GM12878 (cell line): Measurements from ENCODE around the gene SPRED2. TPM values are rescaled to one million over a fixed set of nuclear protein-coding genes. Genes with fewer than 3 reads are reported as not detected.

ENCODE experiments used
- CBFB ChIP-seq: IDR thresholded peaks from 2 replicates; pipeline ENCODE4 v1.6.1; 2016; ENCODE audit warnings: antibody characterized with exemption, low read depth
- CBX5 ChIP-seq: sonication (generic); IDR thresholded peaks from 2 replicates; pipeline ENCODE4 v1.6.1; 2016; ENCODE audit warnings: low read depth, moderate library complexity, mild to moderate bottlenecking, inconsistent platforms
- CEBPB ChIP-seq, 2 experiments: fragments of 150-350 bp in 1 of 2; IDR thresholded peaks; 2 replicates each; pipeline ENCODE4 v1.6.1; 2012 to 2014; ENCODE audit warnings: low read depth in 2 of 2, low read length in 2 of 2, borderline replicate concordance in 1 of 2, inconsistent platforms in 1 of 2
- DPF2 ChIP-seq: fragments of 450-650 bp; IDR thresholded peaks from 2 replicates; pipeline ENCODE4 v1.6.1; 2017; ENCODE audit warnings: mild to moderate bottlenecking
- E2F8 ChIP-seq: fragments of 450-650 bp; IDR thresholded peaks from 2 replicates; pipeline ENCODE4 v1.6.1; 2018; ENCODE audit warnings: mild to moderate bottlenecking, low read depth, moderate library complexity; ENCODE audit not compliant: partially characterized antibody
- EED ChIP-seq: sonication (generic); IDR thresholded peaks from 2 replicates; pipeline ENCODE4 v1.6.1; 2016; ENCODE audit warnings: antibody characterized with exemption, low read depth
- ELK1 ChIP-seq: IDR thresholded peaks from 2 replicates; pipeline ENCODE4 v1.6.1; 2012; ENCODE audit warnings: low read depth, low read length, improper control_type of control experiment
- FOXK2 ChIP-seq: fragments of 450-650 bp; IDR thresholded peaks from 2 replicates; pipeline ENCODE4 v1.6.1; 2017; ENCODE audit warnings: mild to moderate bottlenecking, moderate library complexity
- GATAD2B ChIP-seq: fragments of 450-650 bp; conservative IDR thresholded peaks from 2 replicates; pipeline ENCODE4 v1.6.1; 2017; ENCODE audit warnings: low read depth, mild to moderate bottlenecking, moderate library complexity
- HDAC2 ChIP-seq: fragments of 200-600 bp; sonication (generic); IDR thresholded peaks from 2 replicates; pipeline ENCODE4 v1.6.1; 2017
- HDGF ChIP-seq: fragments of 450-650 bp; IDR thresholded peaks from 2 replicates; pipeline ENCODE4 v1.6.1; 2016; ENCODE audit warnings: antibody characterized with exemption
- LARP7 ChIP-seq: fragments of 450-650 bp; IDR thresholded peaks from 2 replicates; pipeline ENCODE4 v1.6.1; 2017; ENCODE audit warnings: mild to moderate bottlenecking
- MEF2A ChIP-seq: IDR thresholded peaks from 2 replicates; pipeline ENCODE4 v1.6.1; 2011; ENCODE audit warnings: low read depth, mild to moderate bottlenecking, low read length, moderate library complexity; ENCODE audit not compliant: insufficient read depth
- MYC ChIP-seq: IDR thresholded peaks from 2 replicates; pipeline ENCODE4 v1.6.1; 2011; ENCODE audit warnings: mild to moderate bottlenecking, low read length, moderate library complexity, inconsistent platforms; ENCODE audit not compliant: insufficient read depth, insufficient replicate concordance, insufficient read length, severe bottlenecking
- NR2C1 ChIP-seq: fragments of 450-650 bp; IDR thresholded peaks from 2 replicates; pipeline ENCODE4 v1.6.1; 2017; ENCODE audit warnings: antibody characterized with exemption, mild to moderate bottlenecking, moderate library complexity
- NR2C2 ChIP-seq: IDR thresholded peaks from 2 replicates; pipeline ENCODE4 v1.6.1; 2011; ENCODE audit warnings: borderline replicate concordance, low read depth; ENCODE audit not compliant: control insufficient read depth, insufficient read length
- NR2F1 ChIP-seq: fragments of 450-650 bp; conservative IDR thresholded peaks from 2 replicates; pipeline ENCODE4 v1.6.1; 2017; ENCODE audit warnings: mild to moderate bottlenecking
- RB1 ChIP-seq: fragments of 450-650 bp; formaldehyde crosslinking; IDR thresholded peaks from 2 replicates; pipeline ENCODE4 v1.6.1; 2017; ENCODE audit warnings: mild to moderate bottlenecking, borderline replicate concordance
- SP1 ChIP-seq: IDR thresholded peaks from one replicate; pipeline ENCODE4 v1.6.1; 2011; ENCODE audit warnings: low read depth, low read length
- SPI1 ChIP-seq: IDR thresholded peaks from 2 replicates; pipeline ENCODE4 v1.6.1; 2011; ENCODE audit warnings: low read depth, mild to moderate bottlenecking, low read length, moderate library complexity, borderline replicate concordance; ENCODE audit not compliant: insufficient read depth
- STAT3 ChIP-seq: IDR thresholded peaks from 2 replicates; pipeline ENCODE4 v1.6.1; 2011; ENCODE audit warnings: low read depth, low read length, improper control_type of control experiment
- TARDBP ChIP-seq: IDR thresholded peaks from 2 replicates; pipeline ENCODE4 v1.6.1; 2016; ENCODE audit warnings: borderline replicate concordance
- TCF3 ChIP-seq: IDR thresholded peaks from 2 replicates; pipeline ENCODE4 v1.6.1; 2012; ENCODE audit warnings: low read depth, mild to moderate bottlenecking, low read length, borderline replicate concordance; ENCODE audit not compliant: insufficient read depth
- ZNF217 ChIP-seq: fragments of 450-650 bp; IDR thresholded peaks from 2 replicates; pipeline ENCODE4 v1.6.1; 2017; ENCODE audit warnings: antibody characterized with exemption, mild to moderate bottlenecking
- ZSCAN29 ChIP-seq: fragments of 450-650 bp; IDR thresholded peaks from 2 replicates; pipeline ENCODE4 v1.6.1; 2017; ENCODE audit warnings: mild to moderate bottlenecking, moderate library complexity
- polyA plus RNA-seq, 11 experiments: library from polyadenylated mRNA; depleted of rRNA in 4 of 11; unstranded in 6 of 11; stranded (reverse) in 5 of 11; fragments of >200 nt; fragmentation: Nextera tagmentation in 4 of 11; fragmentation: Illumina TruSeq in 1 of 11; extraction: Ambion mirVana in 4 of 11; extraction: Trizol in 1 of 11; gene quantifications; 1 replicate in 1 of 11; 2 replicates in 10 of 11; pipeline versions ENCODE4 v1.2.1 to v1.2.3, GENCODE V29; 2011 to 2016; ENCODE audit warnings: inconsistent platforms in 2 of 11, missing spikeins in 2 of 11, low read depth in 1 of 11
- total RNA-seq, 4 experiments: library from RNA; depleted of rRNA in 3 of 4; stranded (reverse); fragments of >200 nt in 3 of 4; fragmentation: Illumina TruSeq in 1 of 4; extraction: Trizol in 1 of 4; gene quantifications; 2 replicates each; pipeline versions ENCODE4 v1.2.1 to v1.2.3, GENCODE V29; 2013 to 2021
- TF ChIP-seq, protein P1 (sequence below): fragments of 450-650 bp; IDR thresholded peaks from 2 replicates; pipeline ENCODE4 v1.6.1; 2017; ENCODE audit warnings: low read depth, mild to moderate bottlenecking, moderate library complexity

Gene SPRED2
- total and polyA plus RNA-seq, 10 of the 15 experiments (the other 5 are each of a cell fraction or from before 2014, with no cell fraction given) = 3.0 to 23.9 (median 9.7) TPM

DNA sequence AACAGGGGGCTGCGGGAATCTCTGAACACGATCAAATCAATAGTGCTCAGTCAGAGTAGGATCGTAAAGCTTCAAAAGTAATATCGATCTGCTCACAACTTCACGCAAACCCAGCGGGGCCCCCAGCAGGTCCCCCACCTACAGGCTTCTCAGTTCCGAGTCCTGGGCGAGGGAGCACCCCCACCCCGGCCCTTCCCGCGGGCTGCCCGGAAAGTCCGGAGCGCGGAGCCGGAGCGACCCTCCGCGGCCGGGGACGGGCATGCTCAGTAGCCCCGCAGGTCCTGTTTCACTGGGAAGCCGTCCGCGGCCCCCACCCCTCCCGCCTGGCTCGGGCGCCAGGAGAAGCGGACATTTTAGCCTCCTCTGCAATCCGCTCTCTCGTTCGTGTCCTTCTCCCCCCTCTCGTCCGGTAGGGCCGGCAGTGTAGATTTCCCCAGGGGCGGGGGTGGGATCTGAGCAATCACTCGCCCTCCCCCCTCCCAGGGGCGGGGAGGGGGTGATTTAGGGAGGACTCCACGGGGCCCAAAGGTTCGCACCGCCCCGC lies 3.3 kb upstream of the SPRED2 start (continued):
- TF ChIP-seq SPI1 = no peak
- TF ChIP-seq DPF2 = peak; percentile 42; the same call in 1 of the 2 replicates
- no peak for TF ChIP-seq NR2C2
- TF ChIP-seq ZNF217 = no peak
- no peak for TF ChIP-seq FOXK2
- TF ChIP-seq, protein P1, sequence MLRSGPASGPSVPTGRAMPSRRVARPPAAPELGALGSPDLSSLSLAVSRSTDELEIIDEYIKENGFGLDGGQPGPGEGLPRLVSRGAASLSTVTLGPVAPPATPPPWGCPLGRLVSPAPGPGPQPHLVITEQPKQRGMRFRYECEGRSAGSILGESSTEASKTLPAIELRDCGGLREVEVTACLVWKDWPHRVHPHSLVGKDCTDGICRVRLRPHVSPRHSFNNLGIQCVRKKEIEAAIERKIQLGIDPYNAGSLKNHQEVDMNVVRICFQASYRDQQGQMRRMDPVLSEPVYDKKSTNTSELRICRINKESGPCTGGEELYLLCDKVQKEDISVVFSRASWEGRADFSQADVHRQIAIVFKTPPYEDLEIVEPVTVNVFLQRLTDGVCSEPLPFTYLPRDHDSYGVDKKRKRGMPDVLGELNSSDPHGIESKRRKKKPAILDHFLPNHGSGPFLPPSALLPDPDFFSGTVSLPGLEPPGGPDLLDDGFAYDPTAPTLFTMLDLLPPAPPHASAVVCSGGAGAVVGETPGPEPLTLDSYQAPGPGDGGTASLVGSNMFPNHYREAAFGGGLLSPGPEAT = peak; percentile 91
- no peak for TF ChIP-seq E2F8
- no peak for TF ChIP-seq CBFB
- no peak for TF ChIP-seq MYC
- 0 out of 2 replicates have a peak, but pooled peaks have one; percentile 35 for TF ChIP-seq NR2F1
- peak; percentile 59 for TF ChIP-seq EED
- TF ChIP-seq STAT3 = no peak
- TF ChIP-seq SP1 = peak; percentile 95
- peak; percentile 69; the same call in 1 of the 2 replicates for TF ChIP-seq RB1
- peak; percentile 83 for TF ChIP-seq ZSCAN29
- TF ChIP-seq CBX5 = 0 out of 2 replicates have a peak, but pooled peaks have one; percentile 36
- TF ChIP-seq GATAD2B = peak; percentile 63; the same call in 1 of the 2 replicates
- TF ChIP-seq HDAC2 = no peak
- no peak for TF ChIP-seq NR2C1
- TF ChIP-seq HDGF = no peak
- 0 out of 2 replicates have a peak, but pooled peaks have one; percentile 47 for TF ChIP-seq MEF2A
- TF ChIP-seq TARDBP = peak; percentile 75; the same call in 1 of the 2 replicates
- TF ChIP-seq ELK1 = peak; percentile 21; the same call in 1 of the 2 replicates
- TF ChIP-seq CEBPB (IDR thresholded peaks at IDR 0.05; ENCODE audit: borderline replicate concordance in 1 of 2, low read depth in 2 of 2, low read length in 2 of 2) = no peak
- TF ChIP-seq LARP7 = no peak; the same call in 1 of the 2 replicates
- 0 out of 2 replicates have a peak, but pooled peaks have one; percentile 59 for TF ChIP-seq TCF3
